ENCODE results near the gene SMPD2. TPM values are rescaled to one million over a fixed set of nuclear protein-coding genes. Genes with fewer than 3 reads are reported as not detected.
"Not testable (repeated sequence)": the region's sequence is repeated elsewhere in the genome, so short reads cannot be mapped to it uniquely, and the experiment has no call there.

SMPD2 gene
- total RNA-seq, 1 donor from 2014 or later: 23.2 TPM

- DNase-seq (ENCODE audit: low spot score): no peak
Measured at GRCh38 chr6:109460161-109460829, 19.8 kb downstream of the SMPD2 start.

GRCh38 chr6:109461205-109461604, 20.7 kb downstream of the SMPD2 start:
- not testable (repeated sequence) for DNase-seq (ENCODE audit: low spot score)

GRCh38 chr6:109461733-109462526, 21.4 kb downstream of the SMPD2 start:
- no peak for DNase-seq (ENCODE audit: low spot score)

- DNase-seq (ENCODE audit: low spot score): peak; percentile 53
Measured at GRCh38 chr6:109465772-109466171, 25.2 kb downstream of the SMPD2 start.

- no peak for DNase-seq (ENCODE audit: low spot score)
Measured at GRCh38 chr6:109466212-109466923, 25.8 kb downstream of the SMPD2 start.

- no peak for DNase-seq (ENCODE audit: low spot score)
Measured at GRCh38 chr6:109467696-109468095, 27.2 kb downstream of the SMPD2 start.

- DNase-seq (ENCODE audit: low spot score): no peak
Measured at GRCh38 chr6:109469591-109470189, 29.2 kb downstream of the SMPD2 start.

GRCh38 chr6:109471105-109471810, 30.7 kb downstream of the SMPD2 start:
- DNase-seq (ENCODE audit: low spot score): no peak

GRCh38 chr6:109472132-109472995, 31.8 kb downstream of the SMPD2 start:
- DNase-seq (ENCODE audit: low spot score): no peak

- DNase-seq (ENCODE audit: low spot score): no peak
Measured at GRCh38 chr6:109473120-109473519, 32.6 kb downstream of the SMPD2 start.

GRCh38 chr6:109474995-109475394, 34.5 kb downstream of the SMPD2 start:
- no peak for DNase-seq (ENCODE audit: low spot score)

GRCh38 chr6:109475625-109476024, 35.1 kb downstream of the SMPD2 start:
- no peak for DNase-seq (ENCODE audit: low spot score)

GRCh38 chr6:109477184-109477583, 36.7 kb downstream of the SMPD2 start:
- DNase-seq (ENCODE audit: low spot score): no peak

GRCh38 chr6:109477725-109478124, 37.2 kb downstream of the SMPD2 start:
- DNase-seq (ENCODE audit: low spot score): no peak

- DNase-seq (ENCODE audit: low spot score): no peak
Measured at GRCh38 chr6:109478222-109478805, 37.8 kb downstream of the SMPD2 start.

GRCh38 chr6:109478841-109479624, 38.5 kb downstream of the SMPD2 start:
- no peak for DNase-seq (ENCODE audit: low spot score)

GRCh38 chr6:109480993-109481480, 40.5 kb downstream of the SMPD2 start:
- DNase-seq (ENCODE audit: low spot score): no peak

- peak; percentile 90 for DNase-seq (ENCODE audit: low spot score)
Measured at GRCh38 chr6:109482905-109483734, 42.6 kb downstream of the SMPD2 start, which contains the start of gene ZBTB24. ZBTB24 (minus strand) TSS chr6:109483219; CDS start chr6:109482026, 1,193 bp downstream.

Data from mucosa of gallbladder (tissue), 1 donor.